Upper lobe of left lung (tissue), 6 donors: ENCODE data around the gene ADAMTS3. TPM values are rescaled to one million over a fixed set of nuclear protein-coding genes. Genes with fewer than 3 reads are reported as not detected.

ENCODE experiments used
- ATAC-seq, 2 donors: fragments of 200-7000 bp; cut with Tn5 transposase; one replicate each; pipeline ENCODE4 v1.9.1; 2022; ENCODE audit warnings: mild to moderate bottlenecking in 2 of 2, moderate library complexity in 2 of 2; ENCODE audit not compliant: low FRiP score in 2 of 2
- DNase-seq, 2 donors: peaks; one replicate each; pipeline ENCODE4 v3.0.0-alpha.2; 2019 to 2020
- H3K27ac ChIP-seq, 4 donors: fragments of 200-600 bp; sonication (generic); one replicate each; pipeline ENCODE4 v1.5.1; 2016 to 2019
- H3K27me3 ChIP-seq, 4 donors: fragments of 200-600 bp; sonication (generic); one replicate each; pipeline ENCODE4 v1.5.1; 2017 to 2019
- H3K36me3 ChIP-seq, 4 donors: fragments of 200-600 bp; sonication (generic); one replicate each; pipeline ENCODE4 v1.5.1; 2016 to 2019
- H3K4me1 ChIP-seq, 4 donors: fragments of 200-600 bp; sonication (generic); one replicate each; pipeline ENCODE4 v1.5.1; 2018 to 2019
- H3K4me3 ChIP-seq, 4 donors: fragments of 200-600 bp; sonication (generic); one replicate each; pipeline ENCODE4 v1.5.1; 2017 to 2019; ENCODE audit warnings: mild to moderate bottlenecking in 2 of 4, moderate library complexity in 1 of 4
- H3K9me3 ChIP-seq, 4 donors: fragments of 200-600 bp; sonication (generic); one replicate each; pipeline ENCODE4 v1.5.1; 2018 to 2019
- EP300 ChIP-seq, 4 donors: sonication (generic); formaldehyde crosslinking; IDR thresholded peaks; one replicate each; pipeline ENCODE4 v1.5.1; 2017; ENCODE audit warnings: antibody characterized with exemption in 4 of 4, control low read depth in 2 of 4
- POLR2A ChIP-seq, 4 donors: fragments of 450-650 bp; IDR thresholded peaks; one replicate each; pipeline ENCODE4 v1.5.1; 2016 to 2017; ENCODE audit warnings: antibody characterized with exemption in 4 of 4, mild to moderate bottlenecking in 2 of 4
- POLR2AphosphoS5 ChIP-seq, 2 donors: sonication (generic); formaldehyde crosslinking; IDR thresholded peaks; one replicate each; pipeline ENCODE4 v1.5.1; 2017; ENCODE audit warnings: antibody characterized with exemption in 2 of 2
- WGBS, 2 donors: methylation state at CpG; one replicate each; pipeline ENCODE4 v1.1.5; 2017 to 2018; 5-methylcytosine and 5-hydroxymethylcytosine counted together
- total RNA-seq, 6 donors: library from RNA; depleted of rRNA in 4 of 6; stranded (reverse); fragments of >200 nt in 4 of 6; gene quantifications; one replicate each; pipeline versions ENCODE4 v1.1.0 to v1.2.1, GENCODE V29; 2016 to 2021
- TF ChIP-seq, protein P1 (sequence below), 6 experiments: fragments of 450-650 bp in 4 of 6; fragments of 200-600 bp in 2 of 6; sonication (generic) in 2 of 6; IDR thresholded peaks; one replicate each; pipeline ENCODE4 v1.5.1; 2016 to 2019; ENCODE audit warnings: antibody characterized with exemption in 6 of 6
- donor health status: DM: no; HTN: no; CAD: no; lungs with moderate emphysema.
- donor health status: DM: no; HTN: yes; CAD: no; lungs with severe emphysema.

The ADAMTS3 gene
- total RNA-seq, 6 donors from 2014 or later: 1.0 to 5.2 (median 2.3) TPM

DNA sequence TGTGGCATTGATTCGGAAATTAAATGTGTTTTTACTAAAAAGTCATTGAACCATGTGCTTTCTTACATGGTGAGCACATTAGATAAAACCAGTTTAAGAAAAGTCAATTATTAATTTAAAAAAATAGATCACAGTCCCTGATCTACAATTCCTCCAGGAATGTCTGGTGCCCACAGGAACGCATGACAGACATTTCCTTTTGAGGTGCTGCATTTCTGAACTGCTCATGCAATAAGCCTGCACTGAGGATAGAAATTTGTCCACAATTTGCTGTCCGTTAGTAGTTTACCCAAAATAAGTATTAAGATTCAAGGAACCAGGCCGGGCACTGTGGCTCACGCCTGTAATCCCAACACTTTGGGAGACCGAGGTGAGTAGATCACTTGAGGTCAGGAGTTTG is 8.2 kb upstream of the ADAMTS3 start:
- ATAC-seq (no peak), DNase-seq (no peak)
- Histone ChIP-seq H3K4me1 (no peaks in the 10 kb centered on the region), H3K36me3 (no peaks in the 10 kb centered on the region), H3K27me3 (no peaks in the 10 kb centered on the region), H3K4me3 (no peak overlapping the region), H3K27ac (no peak overlapping the region), H3K9me3 (no peaks in the 10 kb centered on the region)
- TF ChIP-seq POLR2AphosphoS5 (IDR thresholded peaks at IDR 0.05) (no peak), EP300 (IDR thresholded peaks at IDR 0.05) (no peak), POLR2A (IDR thresholded peaks at IDR 0.05) (no peak)
- TF ChIP-seq, protein P1, sequence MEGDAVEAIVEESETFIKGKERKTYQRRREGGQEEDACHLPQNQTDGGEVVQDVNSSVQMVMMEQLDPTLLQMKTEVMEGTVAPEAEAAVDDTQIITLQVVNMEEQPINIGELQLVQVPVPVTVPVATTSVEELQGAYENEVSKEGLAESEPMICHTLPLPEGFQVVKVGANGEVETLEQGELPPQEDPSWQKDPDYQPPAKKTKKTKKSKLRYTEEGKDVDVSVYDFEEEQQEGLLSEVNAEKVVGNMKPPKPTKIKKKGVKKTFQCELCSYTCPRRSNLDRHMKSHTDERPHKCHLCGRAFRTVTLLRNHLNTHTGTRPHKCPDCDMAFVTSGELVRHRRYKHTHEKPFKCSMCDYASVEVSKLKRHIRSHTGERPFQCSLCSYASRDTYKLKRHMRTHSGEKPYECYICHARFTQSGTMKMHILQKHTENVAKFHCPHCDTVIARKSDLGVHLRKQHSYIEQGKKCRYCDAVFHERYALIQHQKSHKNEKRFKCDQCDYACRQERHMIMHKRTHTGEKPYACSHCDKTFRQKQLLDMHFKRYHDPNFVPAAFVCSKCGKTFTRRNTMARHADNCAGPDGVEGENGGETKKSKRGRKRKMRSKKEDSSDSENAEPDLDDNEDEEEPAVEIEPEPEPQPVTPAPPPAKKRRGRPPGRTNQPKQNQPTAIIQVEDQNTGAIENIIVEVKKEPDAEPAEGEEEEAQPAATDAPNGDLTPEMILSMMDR (IDR thresholded peaks at IDR 0.05): no peak
- 93 to 94% methylated on average over 6 of the region's 6 CpGs for WGBS, 2 donors

DNA sequence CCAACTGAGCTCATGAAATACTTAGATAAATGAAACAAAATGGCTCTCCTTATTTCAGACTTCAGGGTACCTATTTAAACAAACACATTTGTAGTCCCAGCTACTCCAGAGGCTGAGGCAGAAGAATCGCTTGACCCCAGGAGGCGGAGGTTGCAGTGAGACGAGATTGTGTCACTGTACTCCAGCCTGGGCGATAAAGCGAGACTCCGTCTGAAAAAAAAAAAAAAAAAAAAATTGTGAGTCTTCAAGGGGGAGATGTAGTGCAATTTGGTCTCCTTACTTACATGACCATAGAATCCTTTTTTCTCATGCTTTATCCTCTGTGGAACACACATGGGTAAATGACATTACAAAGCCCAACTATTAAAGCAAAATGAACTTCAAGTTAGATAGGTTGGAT is 2.3 kb upstream of the ADAMTS3 start:
- peaks cover 0 to 26% (median 2%) of the 10 kb centered on the region in 4 donors for H3K4me1 ChIP-seq
- no peaks in the 10 kb centered on the region for H3K27me3 ChIP-seq
- TF ChIP-seq POLR2A (IDR thresholded peaks at IDR 0.05): no peak
- TF ChIP-seq EP300 (IDR thresholded peaks at IDR 0.05): no peak
- TF ChIP-seq POLR2AphosphoS5 (IDR thresholded peaks at IDR 0.05): no peak
- WGBS, 2 donors: 78 to 93% methylated on average over 6 of the region's 6 CpGs
- ATAC-seq: no peak
- no peaks in the 10 kb centered on the region for H3K9me3 ChIP-seq
- H3K4me3 ChIP-seq: no peak overlapping the region
- H3K27ac ChIP-seq: no peak overlapping the region
- no peaks in the 10 kb centered on the region for H3K36me3 ChIP-seq
- DNase-seq: no peak

DNA sequence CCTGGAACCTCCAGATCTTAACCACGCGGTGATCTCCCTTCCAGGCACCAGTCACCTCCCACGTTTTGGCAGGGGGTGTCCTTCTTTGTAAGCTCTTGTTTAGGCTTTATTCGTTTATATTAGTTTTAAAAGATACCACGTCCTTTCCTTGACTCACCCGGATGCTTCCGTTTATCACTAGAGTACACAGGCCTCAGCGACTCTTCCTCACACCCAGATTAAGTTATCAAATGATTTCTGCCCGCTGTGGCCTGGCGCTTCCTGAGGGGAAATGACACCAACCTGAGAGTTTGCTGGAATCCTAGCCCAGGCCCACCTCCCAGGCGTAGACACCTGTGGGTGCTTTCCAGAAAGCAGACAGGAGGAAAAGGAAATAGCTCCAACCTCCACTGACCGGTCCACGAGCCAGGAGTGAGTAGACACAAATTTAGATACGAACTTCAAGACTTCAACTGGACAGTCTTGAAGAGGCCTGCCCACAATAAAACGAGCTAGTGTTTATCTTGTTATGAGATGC is 756 bp upstream of the ADAMTS3 start:
- 32 to 33% methylated on average over 13 to 15 of the region's 15 CpGs for WGBS, 2 donors
- ATAC-seq (peak in 1 of 2 donors; percentile 1), DNase-seq (no peak)
- Histone ChIP-seq H3K27me3 (no peaks in the 10 kb centered on the region), H3K27ac (peak overlapping the region; percentile 37 to 82 (median 72)), H3K36me3 (no peaks in the 10 kb centered on the region), H3K9me3 (no peaks in the 10 kb centered on the region), H3K4me1 (peaks cover 0 to 26% (median 2%) of the 10 kb centered on the region in 4 donors), H3K4me3 (peak overlapping the region in 3 of 4 donors; percentile 50 to 55 (median 55))
- TF ChIP-seq EP300 (IDR thresholded peaks at IDR 0.05) (peak in 1 of 4 donors; percentile 21), POLR2AphosphoS5 (IDR thresholded peaks at IDR 0.05) (peak in 1 of 2 donors; percentile 40), POLR2A (IDR thresholded peaks at IDR 0.05) (no peak)
- TF ChIP-seq, protein P1 (IDR thresholded peaks at IDR 0.05): no peak

DNA sequence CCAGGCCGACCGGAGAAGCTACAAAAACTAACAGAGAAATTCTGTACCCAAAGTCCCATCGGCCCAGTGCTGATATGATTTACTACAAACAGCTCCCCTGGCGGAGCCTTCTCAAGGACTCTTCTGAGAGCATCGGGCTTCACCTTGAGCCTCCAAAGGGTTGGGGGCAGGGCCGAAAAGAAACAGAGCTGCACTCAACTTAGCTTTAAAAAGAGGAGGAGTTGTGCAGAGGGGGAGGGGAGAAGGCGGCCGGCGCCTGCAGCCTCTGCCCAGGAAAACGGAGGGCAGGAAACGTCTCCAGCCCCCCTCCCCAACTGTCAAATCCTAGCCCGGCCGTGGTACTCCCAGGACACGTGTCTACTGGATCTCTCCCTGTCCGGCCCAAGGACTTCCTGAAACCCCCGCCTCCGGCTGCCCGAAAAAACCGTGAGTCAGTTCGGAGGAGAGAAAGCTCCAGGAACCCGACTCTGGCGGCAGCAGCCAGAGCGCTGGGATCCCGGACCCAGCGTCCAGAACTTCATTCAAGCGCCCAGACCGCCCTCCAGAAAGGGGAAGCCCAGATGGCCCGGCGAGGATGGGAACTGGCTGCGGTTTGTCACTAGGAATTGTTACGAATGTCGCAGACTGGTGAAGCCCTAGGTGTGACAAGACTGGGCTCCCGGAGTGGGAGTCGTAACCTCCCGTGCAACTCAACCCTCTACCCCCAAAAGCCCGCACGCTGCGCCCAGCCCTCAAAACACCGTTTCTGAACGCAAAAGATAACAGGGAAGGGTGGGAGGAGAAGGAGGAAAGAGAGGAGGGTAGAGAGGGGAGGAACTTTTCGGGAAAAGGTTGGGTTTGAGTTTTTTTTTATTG is 973 bp downstream of the ADAMTS3 start:
- 1% methylated on average over 20 to 41 of the region's 41 CpGs for WGBS, 2 donors
- TF ChIP-seq, protein P1 (IDR thresholded peaks at IDR 0.05): peak in 4 of 6 experiments; percentile 7 to 39 (median 24)
- peak in 2 of 4 donors; percentile 13 to 24 for TF ChIP-seq POLR2A (IDR thresholded peaks at IDR 0.05)
- TF ChIP-seq EP300 (IDR thresholded peaks at IDR 0.05): no peak
- TF ChIP-seq POLR2AphosphoS5 (IDR thresholded peaks at IDR 0.05): peak; percentile 15 to 23
- Histone ChIP-seq H3K4me1 (peaks cover 0 to 26% (median 2%) of the 10 kb centered on the region in 4 donors), H3K36me3 (no peaks in the 10 kb centered on the region), H3K4me3 (peak overlapping the region; percentile 50 to 55 (median 54)), H3K27me3 (no peaks in the 10 kb centered on the region), H3K27ac (peak overlapping the region; percentile 50 to 82 (median 72)), H3K9me3 (no peaks in the 10 kb centered on the region)
- peak; percentile 80 to 87 for DNase-seq
- ATAC-seq: peak; percentile 81 to 85

DNA sequence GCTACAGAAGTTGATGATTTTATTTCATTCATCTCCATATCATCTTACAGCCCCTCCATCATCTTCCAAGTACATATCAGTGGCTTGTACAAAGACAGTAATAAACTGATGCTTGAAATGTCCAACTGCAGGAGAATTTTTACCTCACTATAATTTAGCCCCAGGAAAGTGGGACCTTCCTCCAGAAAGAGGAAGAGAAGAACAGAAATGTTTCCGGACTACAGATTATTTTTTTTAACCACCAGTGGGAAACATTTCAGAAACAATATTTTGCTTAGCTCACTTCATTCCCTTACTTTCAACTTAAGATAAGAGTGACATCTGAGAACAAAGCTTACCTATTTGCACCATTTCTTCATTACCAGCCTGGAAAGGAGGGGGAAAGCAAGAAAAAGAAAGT is 2.0 kb downstream of the ADAMTS3 start:
- ATAC-seq: no peak
- peak overlapping the region in 1 of 4 donors; percentile 82 for H3K27ac ChIP-seq

More for the DNA sequence above, 2.0 kb downstream of the ADAMTS3 start:
- Histone ChIP-seq H3K27me3 (no peaks in the 10 kb centered on the region), H3K4me1 (peaks cover 0 to 26% (median 2%) of the 10 kb centered on the region in 4 donors), H3K9me3 (no peaks in the 10 kb centered on the region), H3K4me3 (peak overlapping the region in 2 of 4 donors; percentile 50 to 55), H3K36me3 (no peaks in the 10 kb centered on the region)
- 37 to 40% methylated on average over 1 of the region's 1 CpG for WGBS, 2 donors
- no peak for DNase-seq
- TF ChIP-seq EP300 (IDR thresholded peaks at IDR 0.05): no peak
- TF ChIP-seq, protein P1 (IDR thresholded peaks at IDR 0.05): no peak
- no peak for TF ChIP-seq POLR2A (IDR thresholded peaks at IDR 0.05)
- no peak for TF ChIP-seq POLR2AphosphoS5 (IDR thresholded peaks at IDR 0.05)
